ENCODE results near the gene ASB16. TPM values are rescaled to one million over a fixed set of nuclear protein-coding genes. Genes with fewer than 3 reads are reported as not detected.

Gene ASB16
- total and polyA plus RNA-seq, 9 of the 15 experiments (the other 6 are each of a cell fraction or from before 2014, with no cell fraction given) = 0.03 to 0.07 TPM; not detected in 7

- no peaks in the 10 kb centered on the region; a peak in 1 of 5 replicates for H3K27me3 ChIP-seq (ENCODE audit: control insufficient read depth in 2 of 2, insufficient read depth in 2 of 2, low read length in 2 of 2)
- intact Hi-C loops (cut with micrococcal nuclease) = loop anchor here (1.0 kb wide), 1 partner anchor 17 kb away; the partner anchor contains the start of gene HROB
- CTCF ChIA-PET (ENCODE audit: low intra/inter-chr PET ratio) = no interaction called here
- POLR2A ChIA-PET = interaction anchor here (0.7 to 4.5 kb wide), 12 partner anchors 8 to 266 kb away, joined by 3 to 49 read pairs (median 4); partner anchors contain the start of gene LSM12
- WGBS (ENCODE audit: insufficient coverage, low coverage, missing lambda C conversion rate) = 6% methylated on average over 8 of the region's 8 CpGs
- FAIRE-seq (no peak), DNase-seq (ENCODE audit: extremely low read depth in 1 of 4, low spot score in 3 of 4) (no peak), ATAC-seq (peak; percentile 15; the same call in 2 of the 3 replicates)
- H3K27ac ChIP-seq (ENCODE audit: extremely low read depth, low read depth, low read length) = peak overlapping the region; percentile 96
- H3K9me1 ChIP-seq (ENCODE audit: control insufficient read depth, insufficient read depth, low read length) = no peaks in the 10 kb centered on the region
- H3K4me2 ChIP-seq (ENCODE audit: insufficient read depth, low read length) = peak overlapping the region; percentile 86
- peak overlapping the region; percentile 93 for H3K4me3 ChIP-seq
- peaks cover 9% of the 10 kb centered on the region; the same call in 1 of the 2 replicates for H4K20me1 ChIP-seq (replicated peaks; ENCODE audit: control insufficient read depth, insufficient read depth, low read length)
- BruUV-seq (replicated peaks) = TSS peak; percentile 98
- H3K9ac ChIP-seq (ENCODE audit: insufficient read depth in 1 of 2, low read depth in 2 of 2, low read length in 2 of 2) = peak overlapping the region; percentile 94 to 98
- no peaks in the 10 kb centered on the region for H3K9me3 ChIP-seq (replicated peaks; ENCODE audit: control insufficient read depth, insufficient read depth, low read depth, low read length)
- in situ Hi-C loops (cut with MboI) = no loop called here
- peaks cover 10 to 28% of the 10 kb centered on the region in 2 experiments; a peak in 4 of 5 replicates for H3K4me1 ChIP-seq (replicated peaks in 1 of 2; ENCODE audit: control insufficient read depth in 2 of 2, insufficient read depth in 2 of 2, low read length in 2 of 2)
- H3K79me2 ChIP-seq (ENCODE audit: control insufficient read depth, insufficient read depth, low read length) = peaks cover 12% of the 10 kb centered on the region
- no peaks in the 10 kb centered on the region for H3K36me3 ChIP-seq (ENCODE audit: control insufficient read depth, insufficient read depth, low read length)
- peak overlapping the region; percentile 99 for H2AFZ ChIP-seq (ENCODE audit: low read depth, low read length)
- no peak for TF ChIP-seq POLR2G (IDR thresholded peaks at IDR 0.05; ENCODE audit: low read depth, low read length)
- TF ChIP-seq ZNF511 (CRISPR knock-in tag; IDR thresholded peaks at IDR 0.05) = 0 out of 2 replicates have a peak, but pooled peaks have one; percentile 8
- TF ChIP-seq NONO (IDR thresholded peaks at IDR 0.05; ENCODE audit: low read depth in 2 of 2, low read length in 1 of 2) = no peak
- no peak for TF ChIP-seq ZNF57 (CRISPR knock-in tag; IDR thresholded peaks at IDR 0.05)
- TF ChIP-seq PTBP1 (IDR thresholded peaks at IDR 0.05; ENCODE audit: low read depth, low read length) = no peak
- no peak for TF ChIP-seq RBM34 (IDR thresholded peaks at IDR 0.05; ENCODE audit: borderline replicate concordance, insufficient read depth, low read length)
- TF ChIP-seq, protein P1, sequence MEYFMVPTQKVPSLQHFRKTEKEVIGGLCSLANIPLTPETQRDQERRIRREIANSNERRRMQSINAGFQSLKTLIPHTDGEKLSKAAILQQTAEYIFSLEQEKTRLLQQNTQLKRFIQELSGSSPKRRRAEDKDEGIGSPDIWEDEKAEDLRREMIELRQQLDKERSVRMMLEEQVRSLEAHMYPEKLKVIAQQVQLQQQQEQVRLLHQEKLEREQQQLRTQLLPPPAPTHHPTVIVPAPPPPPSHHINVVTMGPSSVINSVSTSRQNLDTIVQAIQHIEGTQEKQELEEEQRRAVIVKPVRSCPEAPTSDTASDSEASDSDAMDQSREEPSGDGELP (CRISPR knock-in tag; IDR thresholded peaks at IDR 0.05; ENCODE audit: borderline replicate concordance) = no peak
- TF ChIP-seq PKNOX1 (IDR thresholded peaks at IDR 0.05) = no peak
- no peak for TF ChIP-seq E2F3 (CRISPR knock-in tag; IDR thresholded peaks at IDR 0.05)
- peak; percentile 28; the same call in 1 of the 2 replicates for TF ChIP-seq CC2D1A (IDR thresholded peaks at IDR 0.05)
- TF ChIP-seq PHF8 (IDR thresholded peaks at IDR 0.05; ENCODE audit: borderline replicate concordance, low read length) = peak; percentile 31; the same call in 1 of the 2 replicates
- TF ChIP-seq, protein P2, sequence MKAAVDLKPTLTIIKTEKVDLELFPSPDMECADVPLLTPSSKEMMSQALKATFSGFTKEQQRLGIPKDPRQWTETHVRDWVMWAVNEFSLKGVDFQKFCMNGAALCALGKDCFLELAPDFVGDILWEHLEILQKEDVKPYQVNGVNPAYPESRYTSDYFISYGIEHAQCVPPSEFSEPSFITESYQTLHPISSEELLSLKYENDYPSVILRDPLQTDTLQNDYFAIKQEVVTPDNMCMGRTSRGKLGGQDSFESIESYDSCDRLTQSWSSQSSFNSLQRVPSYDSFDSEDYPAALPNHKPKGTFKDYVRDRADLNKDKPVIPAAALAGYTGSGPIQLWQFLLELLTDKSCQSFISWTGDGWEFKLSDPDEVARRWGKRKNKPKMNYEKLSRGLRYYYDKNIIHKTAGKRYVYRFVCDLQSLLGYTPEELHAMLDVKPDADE (conservative IDR thresholded peaks at IDR 0.05; ENCODE audit: control insufficient read depth, low read depth, low read length) = 0 out of 2 replicates have a peak, but pooled peaks have one; percentile 19
- TF ChIP-seq ETV6 (IDR thresholded peaks at IDR 0.05; ENCODE audit: borderline replicate concordance in 1 of 2, low read depth in 2 of 2, low read length in 1 of 2) = no peak
- 0 out of 2 replicates have a peak, but pooled peaks have one; percentile 56 for TF ChIP-seq ETV6 (CRISPR knock-in tag; IDR thresholded peaks at IDR 0.05; ENCODE audit: borderline replicate concordance)
- TF ChIP-seq CEBPG (CRISPR knock-in tag; IDR thresholded peaks at IDR 0.05) = no peak
- TF ChIP-seq CEBPG (tag; conservative IDR thresholded peaks at IDR 0.05 in 1 of 2, IDR thresholded peaks at IDR 0.05 in 1 of 2) = peak in 1 of 2 experiments; percentile 7; a peak in 1 of 4 replicates
- TF ChIP-seq WHSC1 (IDR thresholded peaks at IDR 0.05; ENCODE audit: low read length) = no peak
- TF ChIP-seq, protein P3, sequence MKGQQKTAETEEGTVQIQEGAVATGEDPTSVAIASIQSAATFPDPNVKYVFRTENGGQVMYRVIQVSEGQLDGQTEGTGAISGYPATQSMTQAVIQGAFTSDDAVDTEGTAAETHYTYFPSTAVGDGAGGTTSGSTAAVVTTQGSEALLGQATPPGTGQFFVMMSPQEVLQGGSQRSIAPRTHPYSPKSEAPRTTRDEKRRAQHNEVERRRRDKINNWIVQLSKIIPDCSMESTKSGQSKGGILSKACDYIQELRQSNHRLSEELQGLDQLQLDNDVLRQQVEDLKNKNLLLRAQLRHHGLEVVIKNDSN (CRISPR knock-in tag; IDR thresholded peaks at IDR 0.05) = no peak
Measured at GRCh38 chr17:44124118-44124438, 46.4 kb upstream of the ASB16 start.
